T-helper 22 cell (primary cell): ENCODE measurements around the gene TTLL5.
"Not testable (repeated sequence)": the region's sequence is repeated elsewhere in the genome, so short reads cannot be mapped to it uniquely, and the experiment has no call there.

Source experiments
- DNase-seq: peaks from one replicate; pipeline ENCODE4 v3.0.0-alpha.2; 2020; ENCODE audit warnings: low read depth

Gene TTLL5

DNA sequence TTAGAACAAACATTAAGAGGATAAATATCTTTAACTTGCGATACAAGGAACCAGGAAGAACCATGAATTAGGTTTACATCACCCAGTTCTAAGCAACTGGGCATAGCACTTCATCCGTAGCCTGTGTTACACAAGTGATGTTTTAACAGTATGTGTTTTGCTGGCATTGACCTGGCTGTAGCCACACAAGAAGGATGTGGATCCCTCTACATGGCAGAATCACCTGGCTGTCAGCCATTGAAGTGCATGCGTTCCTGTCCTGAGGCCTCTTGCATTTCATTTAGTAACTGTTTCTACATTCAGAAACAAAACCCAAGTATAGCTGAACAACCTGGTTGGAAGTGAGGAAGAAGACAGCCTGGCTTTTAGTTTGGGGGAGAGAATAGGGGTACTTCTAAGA lies 248.6 kb downstream of the TTLL5 start:
- DNase-seq: no peak

- no peak for DNase-seq
Measured at GRCh38 chr14:75910048-75910447, 249.0 kb downstream of the TTLL5 start.

DNA sequence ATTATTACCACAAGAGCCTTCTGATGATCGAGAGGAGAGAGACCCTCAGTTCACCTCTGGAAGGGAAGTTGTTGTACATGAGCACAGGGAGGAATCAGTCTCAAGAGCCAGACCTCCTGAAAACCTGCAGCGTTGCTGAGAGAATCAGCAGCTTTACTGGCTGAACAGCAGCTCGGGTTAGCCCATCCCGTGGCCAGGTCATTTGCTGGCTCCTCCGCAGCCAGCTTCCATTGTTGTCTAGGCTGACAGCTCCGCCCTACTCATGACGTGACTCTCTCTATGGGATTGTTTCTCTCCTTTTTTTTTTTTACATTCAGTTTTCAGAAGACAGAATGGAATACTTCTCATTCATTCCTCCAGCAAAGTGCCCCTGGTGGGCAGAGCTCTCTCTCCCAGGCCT lies 250.8 kb downstream of the TTLL5 start:
- no peak for DNase-seq

DNA sequence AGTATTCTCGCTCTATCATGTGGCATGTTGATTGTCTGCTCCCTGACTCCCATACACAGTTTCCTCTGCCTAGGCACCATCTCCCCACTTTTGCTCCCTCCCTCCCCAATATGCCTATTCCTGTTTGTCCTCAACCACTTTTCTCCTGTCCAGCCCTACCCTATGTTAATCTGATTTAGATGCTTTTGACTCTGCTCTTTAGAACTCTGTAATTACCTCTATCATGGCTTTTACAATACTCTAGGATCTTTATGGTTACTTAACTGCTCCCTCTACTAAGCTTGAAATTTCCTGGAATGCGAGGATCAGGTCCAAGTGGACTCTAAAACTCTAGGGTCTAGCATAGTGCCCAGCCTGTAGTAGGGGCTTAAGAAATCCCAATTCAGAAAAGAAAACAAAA lies 252.1 kb downstream of the TTLL5 start:
- DNase-seq: no peak

DNA sequence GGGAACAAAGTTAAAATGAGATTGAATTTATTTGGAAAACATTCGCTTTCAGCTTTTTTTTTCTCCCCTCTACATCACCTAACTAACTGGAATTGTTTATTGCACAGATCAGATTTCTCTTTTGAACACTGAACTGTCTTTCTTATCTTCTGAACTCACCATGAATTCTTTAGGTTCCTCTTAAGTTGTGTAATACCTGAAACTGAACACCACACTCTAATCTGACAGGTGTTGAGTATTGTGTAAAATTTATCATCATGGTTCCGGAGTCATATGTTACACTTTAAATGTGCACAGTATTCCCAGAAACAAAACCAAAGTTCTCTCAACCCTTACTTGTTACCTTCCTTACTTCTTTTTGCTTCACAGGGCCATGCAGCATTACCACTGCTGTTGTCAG lies 254.0 kb downstream of the TTLL5 start:
- no peak for DNase-seq

GRCh38 chr14:75917322-75917945 lies 256.4 kb downstream of the TTLL5 start:
- DNase-seq: no peak

DNA sequence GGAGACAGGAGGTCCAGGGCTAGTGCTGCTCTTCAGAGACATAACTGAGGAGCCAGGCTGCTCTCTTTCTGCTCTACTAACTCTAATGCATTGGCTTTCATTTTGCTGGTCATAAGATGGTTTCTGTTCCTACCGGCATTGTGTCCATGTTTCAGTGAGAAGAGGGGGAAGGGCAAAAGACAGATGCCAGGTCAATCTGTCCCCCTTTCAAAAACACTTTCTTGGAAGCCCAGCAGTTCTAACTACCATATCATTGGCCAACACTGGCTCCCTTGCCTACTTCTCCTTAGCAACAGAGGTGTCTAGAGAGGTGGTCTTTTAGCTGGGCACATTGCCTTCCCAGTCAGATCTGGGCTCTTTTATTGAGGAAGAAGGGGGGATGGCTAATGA lies 256.9 kb downstream of the TTLL5 start:
- no peak for DNase-seq

DNA sequence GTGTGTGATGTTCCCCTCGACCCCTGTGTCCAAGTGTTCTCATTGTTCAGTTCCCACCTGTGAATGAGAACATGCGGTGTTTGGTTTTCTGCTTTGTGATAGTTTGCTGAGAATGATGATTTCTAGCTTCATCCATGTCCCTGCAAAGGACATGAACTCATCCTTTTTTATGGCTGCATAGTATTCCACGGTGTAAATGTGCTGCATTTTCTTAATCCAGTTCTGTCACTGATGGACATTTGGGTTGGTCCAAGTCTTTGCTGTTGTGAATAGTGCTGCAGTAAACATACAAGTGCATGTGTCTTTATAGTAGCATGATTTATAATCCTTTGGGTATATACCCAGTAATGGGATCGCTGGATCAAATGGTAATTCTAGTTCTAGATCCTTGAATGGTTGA lies 259.4 kb downstream of the TTLL5 start:
- not testable (repeated sequence) for DNase-seq

GRCh38 chr14:75925141-75925840 lies 264.2 kb downstream of the TTLL5 start:
- DNase-seq: not testable (repeated sequence)

- DNase-seq: no peak
Measured at GRCh38 chr14:75926431-75927115, 265.5 kb downstream of the TTLL5 start.

- DNase-seq: no peak
Measured at GRCh38 chr14:75927564-75928087, 266.6 kb downstream of the TTLL5 start.

- DNase-seq: no peak
Measured at GRCh38 chr14:75928690-75929181, 267.7 kb downstream of the TTLL5 start.

- no peak for DNase-seq
Measured at GRCh38 chr14:75933712-75934296, 272.8 kb downstream of the TTLL5 start.

- no peak for DNase-seq
Measured at GRCh38 chr14:75934998-75935628, 274.1 kb downstream of the TTLL5 start.

GRCh38 chr14:75939200-75939599 lies 278.2 kb downstream of the TTLL5 start:
- no peak for DNase-seq

DNA sequence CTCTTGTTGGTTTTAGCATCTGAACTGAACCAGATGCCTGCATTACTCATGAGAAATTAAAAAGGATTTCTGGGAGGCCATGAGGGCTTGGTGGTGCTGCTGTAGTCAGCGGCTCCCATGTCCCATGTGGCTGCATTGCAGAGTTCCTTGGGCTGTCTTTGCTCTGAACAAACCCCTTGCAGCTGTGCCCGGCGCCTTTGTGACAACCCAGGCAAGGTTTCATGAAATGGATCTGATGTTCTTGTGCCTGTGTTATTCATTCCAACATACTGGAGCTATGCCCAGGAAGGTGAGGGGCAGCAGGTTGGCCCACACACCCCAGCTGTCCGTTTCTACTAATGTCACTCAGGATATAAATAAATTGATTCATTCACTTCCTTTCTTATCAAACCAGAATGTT lies 280.0 kb downstream of the TTLL5 start:
- no peak for DNase-seq

- no peak for DNase-seq
Measured at GRCh38 chr14:75944607-75945241, 283.7 kb downstream of the TTLL5 start.

- no peak for DNase-seq
Measured at GRCh38 chr14:75946785-75947184, 285.7 kb downstream of the TTLL5 start.

- DNase-seq: no peak
Measured at GRCh38 chr14:75952489-75952888, 291.4 kb downstream of the TTLL5 start.

- DNase-seq: no peak
Measured at GRCh38 chr14:75959031-75959430, 298.0 kb downstream of the TTLL5 start.

- DNase-seq: no peak
Measured at GRCh38 chr14:75960231-75960630, 299.2 kb downstream of the TTLL5 start.

DNA sequence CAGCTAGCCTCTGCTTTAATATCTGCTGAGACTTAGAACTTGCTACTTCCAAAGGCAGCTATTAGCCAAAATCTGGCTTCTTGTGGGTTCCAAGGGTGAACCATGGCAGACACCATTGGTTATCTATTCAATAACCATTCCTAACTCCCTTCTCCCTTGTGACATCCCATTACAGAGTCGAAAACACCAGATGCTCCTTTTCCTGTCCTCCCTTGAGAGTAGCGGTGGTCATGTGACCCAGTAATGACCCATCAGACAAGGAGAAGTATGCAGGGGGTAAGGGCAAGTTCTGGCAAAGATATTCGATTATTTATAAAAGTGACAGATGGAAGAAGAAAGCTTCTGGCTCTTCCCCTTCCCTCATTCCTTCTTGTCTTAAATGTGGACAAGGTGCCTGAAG lies 300.6 kb downstream of the TTLL5 start:
- no peak for DNase-seq
